NCI-H2227 (cell line): ENCODE results near the gene LILRB3.
A peak's percentile ranks its signal among the peaks of the same experiment; 100 is the strongest.
"Not testable (repeated sequence)": the region's sequence is repeated elsewhere in the genome, so short reads cannot be mapped to it uniquely, and the experiment has no call there.

Experiments
- DNase-seq: peaks from one replicate; lab custom pipeline; 2025; ENCODE audit not compliant: unreplicated experiment; lab: John Stamatoyannopoulos, UW

The LILRB3 gene

DNA sequence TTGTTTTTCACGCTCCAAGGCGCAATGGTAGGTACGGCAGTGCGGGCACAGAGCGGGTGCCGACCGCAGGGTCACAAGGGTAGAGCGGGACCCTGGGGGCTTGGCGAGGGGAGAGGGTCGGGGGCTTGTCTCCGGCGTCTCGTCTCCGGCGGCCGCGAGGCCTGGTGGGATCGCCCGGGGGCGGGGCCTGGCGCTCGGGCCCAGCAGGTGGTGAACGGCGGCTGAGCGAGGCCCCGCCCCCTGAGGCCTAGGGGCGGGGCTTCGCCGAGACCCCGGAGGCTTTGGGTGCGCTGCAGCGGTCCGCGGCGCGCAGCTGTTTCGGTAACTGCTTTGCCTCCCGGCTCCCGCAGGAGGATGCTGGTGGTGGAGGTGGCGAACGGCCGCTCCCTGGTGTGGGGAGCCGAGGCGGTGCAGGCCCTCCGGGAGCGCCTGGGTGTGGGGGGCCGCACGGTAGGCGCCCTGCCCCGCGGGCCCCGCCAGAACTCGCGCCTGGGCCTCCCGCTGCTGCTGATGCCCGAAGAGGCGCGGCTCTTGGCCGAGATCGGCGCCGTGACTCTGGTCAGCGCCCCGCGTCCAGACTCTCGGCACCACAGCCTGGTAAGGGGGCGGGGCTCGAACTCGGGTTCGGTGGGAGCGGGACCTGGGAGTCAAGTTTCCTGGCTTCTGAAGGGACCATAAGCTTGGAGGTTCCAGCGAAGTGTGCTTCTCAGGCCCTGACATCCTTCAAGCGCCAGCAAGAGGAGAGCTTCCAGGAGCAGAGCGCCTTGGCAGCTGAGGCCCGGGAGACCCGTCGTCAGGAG, 31.6 kb downstream of the LILRB3 start, which contains the start of gene TSEN34:
Gene TSEN34, plus strand, starts transcription at position 298 of the 800 bp plus-strand sequence. Its CDS starts 57 bp downstream, at position 355.
- peak; percentile 99 for DNase-seq

DNA sequence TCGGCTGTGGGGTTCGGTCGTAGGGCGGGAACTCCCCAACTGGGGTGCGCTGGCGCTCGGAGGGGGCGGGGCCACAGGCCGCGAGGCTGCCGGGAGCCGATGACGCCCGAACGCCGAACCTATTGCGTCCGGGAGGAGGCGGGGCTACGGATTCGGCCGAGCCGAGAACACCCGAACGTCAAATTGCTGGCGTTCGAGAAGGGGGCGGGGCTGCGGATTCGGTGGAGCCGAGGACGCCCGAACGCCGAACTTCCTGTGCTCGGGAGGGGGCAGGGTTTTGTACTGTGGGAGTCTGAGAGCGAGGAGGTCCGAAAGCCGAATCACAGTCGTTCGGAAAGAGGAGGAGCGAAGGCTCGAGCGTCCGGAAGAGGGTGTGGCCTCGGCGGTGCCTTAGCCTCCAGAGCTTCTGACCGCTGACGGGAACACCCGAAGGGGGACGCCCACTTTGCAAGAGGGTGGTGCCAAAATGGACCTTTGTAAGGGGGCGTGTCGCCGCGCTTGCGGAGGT, 32.2 kb downstream of the LILRB3 start:
- DNase-seq, result peak; percentile 100

DNA sequence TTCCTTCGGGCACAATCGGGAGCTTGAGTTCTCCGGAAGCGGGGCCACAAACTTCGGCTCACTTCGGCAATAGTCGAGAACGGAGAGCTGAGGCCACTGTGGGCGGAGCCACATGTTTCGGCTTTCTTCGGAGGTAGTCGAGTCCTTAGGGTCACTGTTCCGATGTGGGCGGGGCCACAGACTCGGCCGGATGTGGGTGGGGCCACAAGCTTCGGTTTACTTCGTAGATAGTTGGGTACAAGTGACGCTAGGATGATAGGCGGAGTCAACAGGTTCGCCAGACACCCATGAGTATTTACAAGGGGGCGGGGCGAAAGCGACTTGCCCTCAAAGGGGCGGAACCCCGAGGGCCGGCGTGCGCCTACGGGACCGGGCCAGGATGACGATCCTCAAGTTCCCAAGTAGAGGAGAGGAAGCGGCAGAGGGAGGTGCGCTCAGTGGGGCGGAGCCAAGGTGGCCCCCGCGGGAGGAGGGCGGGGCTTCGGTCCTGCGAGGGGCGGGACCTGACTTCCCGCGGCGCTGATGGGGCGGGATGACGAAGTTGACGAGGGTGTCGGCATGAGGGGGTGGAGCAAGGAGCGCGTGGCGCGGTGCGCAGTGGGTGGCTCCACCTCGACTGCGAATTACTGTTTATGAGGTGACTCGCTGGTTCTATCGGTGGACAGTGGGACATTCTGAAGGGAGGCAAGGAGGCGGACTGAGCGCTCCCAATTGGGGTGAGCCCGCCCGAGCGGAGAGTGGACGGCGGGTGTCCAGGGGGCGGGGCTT, 32.9 kb downstream of the LILRB3 start:
- peak; percentile 100 for DNase-seq

DNA sequence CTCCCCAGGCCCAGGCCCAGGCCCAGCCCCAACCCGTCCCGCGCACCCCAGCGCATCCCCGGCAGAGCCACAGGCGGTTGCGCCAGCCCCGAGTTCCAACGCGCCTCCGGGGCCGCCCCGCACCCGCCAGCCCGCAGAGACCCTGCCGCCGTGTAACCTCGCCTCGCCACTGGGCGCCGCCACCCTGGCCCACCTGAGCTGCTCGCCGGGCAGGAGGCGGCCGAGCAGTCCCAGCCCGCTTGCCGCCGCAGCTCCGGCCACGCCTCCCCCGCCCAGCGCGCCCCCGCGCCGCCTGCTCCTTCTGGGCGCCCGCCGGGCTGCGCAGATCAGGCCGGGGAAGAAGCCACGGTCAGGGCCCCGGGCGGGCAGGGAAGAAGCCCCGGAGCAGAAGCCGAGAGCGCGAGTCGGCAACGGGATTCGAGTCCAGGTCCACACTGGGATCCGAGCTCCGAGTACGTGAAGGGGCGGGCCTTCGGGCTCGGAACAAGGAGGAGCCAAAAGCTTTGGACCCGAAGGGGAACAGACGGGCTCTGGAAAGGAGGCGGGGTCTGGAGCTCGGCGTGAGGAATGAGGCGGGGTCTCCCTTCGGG, 33.6 kb downstream of the LILRB3 start, which contains the start of gene MBOAT7:
Gene MBOAT7, minus strand, starts transcription at position 436 of the 590 bp plus-strand sequence. CDS start 1,072 bp downstream, outside the sequence.
- DNase-seq, result no peak

DNA sequence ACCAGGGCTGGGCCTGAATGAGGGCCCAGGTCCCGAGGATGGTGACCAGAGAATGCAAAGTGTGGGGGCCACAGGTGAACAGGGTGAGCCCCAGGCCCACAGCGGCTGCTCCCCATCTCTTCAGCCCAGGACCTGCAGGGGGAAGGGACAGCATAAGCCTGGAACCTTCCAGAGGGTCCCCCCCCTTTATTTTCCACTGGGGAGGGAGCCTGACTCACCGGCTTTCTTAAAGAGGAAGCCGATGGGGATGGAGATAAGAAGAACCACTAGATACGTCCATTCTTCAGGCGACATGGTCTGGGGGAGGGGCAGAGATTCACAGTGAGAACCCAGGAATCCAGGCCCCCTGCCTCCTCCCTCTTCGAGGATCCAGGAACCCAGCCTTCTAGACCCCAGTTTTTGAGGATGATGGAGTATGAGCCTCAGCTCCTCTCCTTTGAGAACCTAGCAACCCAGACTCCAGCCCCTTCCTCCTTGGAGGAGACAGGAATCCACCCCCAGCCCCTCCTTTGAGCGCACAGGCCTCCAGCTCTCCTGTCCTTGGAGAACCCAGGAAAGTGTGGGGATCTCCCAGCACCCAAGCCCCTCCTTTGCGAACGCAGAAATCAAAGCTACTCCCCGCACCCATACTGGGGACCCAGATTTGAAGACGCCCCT, 34.5 kb downstream of the LILRB3 start:
- peak; percentile 79 for DNase-seq

DNA sequence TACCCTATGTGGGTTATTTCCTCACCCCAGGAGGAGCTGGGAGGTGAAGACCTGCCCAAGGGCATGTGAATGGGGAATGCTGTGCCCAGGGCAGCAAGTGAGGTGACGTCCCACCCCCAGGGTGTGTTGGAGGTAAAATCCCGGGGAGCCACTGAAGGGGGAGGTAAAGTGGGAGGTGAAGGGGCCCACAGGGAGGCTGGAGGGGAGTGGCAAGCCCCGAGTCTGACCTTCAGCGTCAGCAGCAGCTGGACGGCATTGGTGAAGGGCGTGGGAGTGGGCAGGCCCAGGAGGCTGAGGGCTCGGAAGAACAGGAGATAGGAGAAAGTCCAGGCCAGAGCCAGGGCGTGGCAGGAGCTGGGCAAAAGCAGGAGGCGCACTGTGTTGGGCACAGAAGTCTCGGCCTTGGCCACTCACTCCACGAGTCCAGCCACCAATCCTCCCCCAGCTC, 35.8 kb downstream of the LILRB3 start:
- DNase-seq, result no peak

DNA sequence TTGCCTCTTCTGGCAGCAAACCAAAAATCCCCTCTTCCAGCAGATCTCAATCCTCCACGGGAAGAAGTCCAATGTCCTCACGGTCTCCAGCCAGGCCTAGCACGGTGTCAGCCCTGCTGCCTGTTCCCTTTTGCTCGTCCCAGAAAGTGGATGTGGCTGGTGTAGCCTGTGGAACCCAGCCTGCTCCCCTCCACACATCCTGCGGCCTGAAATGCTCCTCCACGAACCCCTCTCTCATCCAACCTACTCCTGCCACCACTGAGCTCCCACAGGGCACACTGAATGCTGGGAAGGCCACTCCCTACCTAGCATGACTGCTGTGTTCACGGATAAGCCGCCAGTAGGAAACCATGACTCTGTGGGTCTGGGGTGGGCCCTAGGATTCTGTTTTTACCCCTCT, 36.5 kb downstream of the LILRB3 start:
- no peak for DNase-seq

DNA sequence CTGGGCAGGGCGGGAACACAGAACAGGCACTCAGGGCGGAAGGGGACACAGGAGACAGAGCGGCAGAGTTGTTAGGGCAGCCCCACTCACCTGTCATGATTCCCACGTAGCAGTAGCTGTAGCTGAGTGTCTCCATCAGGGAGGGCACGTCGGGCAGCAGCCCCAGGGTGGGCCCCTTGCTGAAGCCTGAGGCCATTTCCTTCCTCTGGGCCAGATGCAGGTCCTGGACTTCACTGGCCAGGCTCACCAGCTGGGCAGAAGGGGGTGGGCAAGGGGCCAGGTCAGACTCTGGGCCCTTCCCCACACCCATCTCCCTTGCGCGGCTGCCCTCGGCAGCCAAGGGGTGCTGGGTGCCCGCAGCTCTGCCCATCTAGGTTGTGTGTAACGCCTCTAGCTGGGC, 39.4 kb downstream of the LILRB3 start:
- no peak for DNase-seq

DNA sequence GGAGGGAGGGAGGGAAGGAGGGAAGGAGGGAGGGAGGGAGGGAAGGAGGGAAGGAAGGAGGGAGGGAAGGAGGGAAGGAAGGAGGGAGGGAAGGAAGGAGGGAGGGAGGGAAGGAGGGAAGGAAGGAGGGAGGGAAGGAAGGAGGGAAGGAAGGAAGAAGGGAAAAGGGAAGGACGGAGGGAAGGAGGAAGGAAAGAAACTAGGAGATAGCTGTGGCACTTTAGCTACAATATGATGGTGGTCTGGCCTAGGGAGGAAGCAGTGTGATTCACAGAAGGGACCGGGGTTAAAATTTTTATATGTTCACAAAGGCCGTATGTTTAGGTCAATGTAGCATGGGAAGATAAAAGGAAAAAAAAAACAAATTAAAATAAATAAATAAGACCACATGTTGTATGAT, 40.9 kb downstream of the LILRB3 start:
- DNase-seq, result not testable (repeated sequence)

DNA sequence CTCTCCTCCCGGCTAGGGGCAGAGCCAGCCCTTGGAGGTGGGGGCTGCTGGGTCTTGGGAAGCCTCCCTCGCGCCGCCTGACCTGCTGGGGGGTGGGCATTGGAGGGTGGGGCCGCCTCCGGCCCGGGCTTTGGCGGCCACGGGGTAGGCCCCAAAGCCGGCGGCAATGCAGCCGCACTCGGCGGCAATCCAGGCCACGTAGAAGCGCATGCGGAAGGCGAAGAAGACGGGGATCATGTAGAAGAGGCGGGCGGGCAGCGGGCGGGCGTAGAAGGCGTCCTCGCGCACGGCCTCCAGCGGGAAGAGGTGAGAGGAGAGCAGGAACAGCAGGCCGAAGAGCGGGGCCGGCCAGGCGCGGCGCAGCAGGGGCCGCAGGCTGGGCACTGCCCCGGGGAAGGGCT, 42.1 kb downstream of the LILRB3 start:
- peak; percentile 77 for DNase-seq

DNA sequence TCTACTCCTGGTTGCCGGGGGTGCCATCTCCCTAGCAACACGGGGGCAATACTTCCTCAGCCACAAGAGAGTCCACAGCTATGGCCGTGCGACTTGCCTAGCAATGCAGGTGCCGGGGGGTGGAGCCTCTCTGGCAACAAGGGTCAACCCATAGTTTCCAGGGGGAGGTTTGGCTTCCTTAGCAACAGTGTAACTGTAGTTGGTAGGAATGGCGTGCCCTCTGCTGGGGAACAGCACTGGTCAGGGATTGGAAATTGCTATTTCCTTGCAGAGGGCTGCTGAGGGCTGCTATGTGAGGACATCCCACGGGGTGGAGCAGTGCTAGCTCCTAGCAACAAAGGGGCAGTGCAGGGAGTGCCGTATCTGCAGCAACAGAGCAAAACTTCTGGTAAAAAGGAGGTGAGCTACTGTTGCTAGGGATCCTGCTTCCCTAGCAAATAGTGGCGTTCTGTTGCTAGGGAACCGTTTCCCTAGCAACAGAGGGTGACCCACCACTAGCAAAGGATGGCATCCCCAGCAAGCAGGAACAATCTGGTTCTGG, 42.8 kb downstream of the LILRB3 start:
- peak; percentile 100 for DNase-seq

DNA sequence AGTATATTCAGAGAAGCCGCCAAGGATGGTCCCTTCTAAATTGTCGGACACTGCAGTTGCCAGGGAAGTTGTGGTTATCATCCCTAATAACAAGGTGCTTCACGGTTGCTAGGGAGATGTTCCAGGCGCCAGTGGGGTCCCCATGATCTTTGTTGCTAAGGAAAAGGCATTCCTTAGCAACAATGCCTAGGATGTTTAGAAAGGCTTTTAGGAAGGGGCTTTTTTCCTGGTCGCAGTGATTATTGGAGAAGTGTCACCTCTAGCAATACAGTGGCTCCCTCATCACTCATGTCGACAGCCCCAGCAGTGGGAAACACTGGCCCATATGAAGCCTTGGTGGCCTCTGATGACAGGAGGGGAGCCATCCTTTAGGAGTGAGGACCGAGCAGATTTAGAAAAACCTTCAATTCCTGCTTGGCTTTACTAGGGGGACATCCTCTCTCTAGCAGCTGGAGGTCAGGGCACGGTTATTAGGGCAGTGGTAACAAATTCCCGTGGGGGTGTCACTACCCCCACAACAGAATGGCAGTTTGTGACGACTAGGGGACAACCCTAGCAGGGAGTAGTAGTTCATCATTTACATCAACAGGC, 43.5 kb downstream of the LILRB3 start:
- DNase-seq, result peak; percentile 82

DNA sequence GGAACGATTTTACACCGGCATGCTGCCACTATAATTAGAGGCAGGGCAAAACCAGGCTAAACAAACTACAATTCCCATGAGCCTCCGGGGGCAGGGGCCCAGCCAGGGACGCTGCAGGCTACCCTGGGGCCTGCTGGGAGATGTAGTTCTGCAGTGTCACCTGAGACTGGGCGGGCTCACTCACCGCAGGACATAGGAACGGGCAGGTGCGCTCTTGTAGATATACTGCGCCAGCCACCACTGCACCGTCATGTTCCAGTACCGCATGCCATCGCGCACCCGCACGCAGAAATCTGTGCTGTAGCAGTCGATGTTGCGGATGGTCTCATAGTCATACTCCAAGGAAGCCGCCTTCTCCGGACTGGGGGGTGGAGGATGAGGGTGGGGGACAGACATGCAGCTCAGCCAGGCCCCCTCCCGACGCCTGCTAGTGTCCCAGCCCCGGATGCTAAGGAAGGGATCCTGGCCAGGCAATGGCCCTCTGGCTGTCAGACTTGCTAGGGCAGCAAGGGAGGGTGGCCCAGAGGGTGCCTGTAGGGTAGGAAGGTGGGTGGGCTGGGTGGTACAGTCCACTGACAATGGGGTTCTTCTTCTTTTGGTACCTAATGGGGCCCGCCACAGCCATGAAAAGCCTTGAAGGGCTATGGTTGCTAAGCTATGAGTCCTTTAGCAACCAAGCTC, 44.1 kb downstream of the LILRB3 start:
- DNase-seq, result peak; percentile 85

DNA sequence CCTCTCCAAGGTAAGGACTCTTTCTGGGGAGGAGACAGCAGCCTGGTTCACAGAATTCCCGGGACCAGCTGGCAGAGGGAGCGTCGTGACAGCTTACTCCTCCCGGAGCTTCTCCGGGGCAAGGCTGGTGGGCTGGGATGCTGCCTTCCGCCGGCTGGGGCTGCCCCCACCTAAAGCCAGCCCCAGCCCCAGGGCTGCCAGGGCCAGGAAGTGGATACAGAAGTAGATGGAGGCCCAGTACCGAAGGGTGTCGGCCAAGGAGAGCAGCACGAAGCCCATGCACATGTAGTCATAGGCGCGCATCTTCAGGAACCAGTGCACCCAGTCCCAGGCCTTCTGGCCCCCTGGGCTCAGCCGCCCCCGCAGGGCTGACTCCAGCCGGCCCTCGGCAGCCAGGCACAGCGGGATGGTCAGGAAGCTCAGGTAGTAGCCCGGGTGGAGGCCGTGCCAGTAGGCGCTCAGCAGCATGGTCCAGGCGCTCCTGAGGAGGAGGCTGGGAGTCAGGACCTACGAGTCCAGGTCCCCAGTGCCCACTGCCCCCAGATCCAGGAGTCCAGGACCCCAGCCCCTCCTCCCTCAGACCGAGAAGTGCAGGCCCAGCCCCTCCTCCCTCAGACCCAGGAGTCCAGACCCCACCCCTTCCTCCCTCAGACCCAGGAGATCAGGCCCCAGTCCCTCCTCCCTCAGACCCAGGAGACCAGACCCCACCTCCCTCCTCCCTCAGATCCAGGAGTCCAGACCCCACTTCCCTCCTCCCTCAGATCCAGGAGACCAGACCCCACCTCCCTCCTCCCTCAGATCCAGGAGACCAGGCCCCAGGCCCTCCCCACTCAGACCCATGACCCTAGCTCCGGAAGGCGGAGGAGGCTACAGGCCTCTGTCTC, 48.6 kb downstream of the LILRB3 start:
- DNase-seq, result no peak

DNA sequence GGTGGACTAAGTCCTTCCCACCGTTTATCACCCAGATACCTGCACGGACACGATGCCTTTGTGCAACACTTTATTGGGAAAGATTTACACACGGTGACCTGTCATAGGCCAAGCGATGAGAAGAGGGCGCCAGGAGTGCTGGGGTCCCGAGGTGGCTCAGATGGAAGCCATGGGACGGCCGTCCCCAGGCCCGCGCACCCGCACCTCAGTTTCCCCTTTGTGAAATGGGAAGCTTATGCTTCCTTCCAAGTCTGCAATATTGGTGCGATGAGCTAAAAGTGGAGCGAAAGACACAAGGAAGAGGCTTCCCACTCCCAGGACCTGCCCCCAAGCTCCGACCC, 49.5 kb downstream of the LILRB3 start:
- DNase-seq, result no peak

DNA sequence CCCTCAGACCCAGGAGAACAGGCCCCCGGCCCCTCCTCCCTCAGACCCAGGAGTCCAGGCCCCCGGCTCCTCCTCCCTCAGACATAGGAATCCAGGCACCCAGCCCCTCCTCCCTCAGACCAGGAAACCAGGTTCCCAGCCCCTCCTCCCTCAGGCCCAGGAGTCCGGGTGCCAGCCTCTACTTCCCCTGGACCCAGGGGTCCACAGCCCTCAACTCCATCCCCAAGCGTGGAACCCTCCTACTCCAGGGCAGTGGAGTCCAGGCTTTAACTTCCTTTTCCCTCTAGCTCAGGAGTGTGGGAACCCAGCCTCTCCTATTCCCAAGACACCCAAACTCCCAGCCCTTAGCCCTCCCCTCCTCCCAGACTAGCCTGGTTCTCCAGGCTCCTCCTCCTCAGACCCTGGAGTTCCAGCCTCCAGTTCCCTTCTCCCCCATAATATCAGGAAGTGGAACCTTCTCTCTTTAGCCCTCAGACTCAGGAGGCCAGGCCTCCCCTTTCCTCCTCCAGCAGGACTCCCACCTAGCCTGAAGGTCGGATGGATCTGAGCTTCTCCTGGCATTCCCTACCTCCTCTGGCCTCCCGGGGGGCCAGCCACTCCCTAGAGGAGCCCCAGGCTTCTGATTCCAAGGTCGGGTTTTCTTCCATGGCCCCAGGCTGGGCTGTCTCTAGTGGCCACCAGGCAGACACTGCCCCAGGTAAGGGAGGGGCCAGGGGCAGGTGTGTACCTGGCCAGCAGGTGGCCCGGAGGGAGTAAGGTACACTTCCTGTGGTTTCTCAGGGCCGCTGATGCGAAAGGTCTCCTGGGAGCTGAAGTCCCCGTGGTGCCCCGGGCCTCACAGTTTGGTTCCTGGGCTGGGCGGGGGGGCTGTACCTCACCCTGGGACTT, 50.1 kb downstream of the LILRB3 start, which contains the start of gene TMC4:
Gene TMC4, minus strand, starts transcription at position 690 of the 888 bp plus-strand sequence. Its CDS starts 43 bp downstream, at position 647.
- no peak for DNase-seq

DNA sequence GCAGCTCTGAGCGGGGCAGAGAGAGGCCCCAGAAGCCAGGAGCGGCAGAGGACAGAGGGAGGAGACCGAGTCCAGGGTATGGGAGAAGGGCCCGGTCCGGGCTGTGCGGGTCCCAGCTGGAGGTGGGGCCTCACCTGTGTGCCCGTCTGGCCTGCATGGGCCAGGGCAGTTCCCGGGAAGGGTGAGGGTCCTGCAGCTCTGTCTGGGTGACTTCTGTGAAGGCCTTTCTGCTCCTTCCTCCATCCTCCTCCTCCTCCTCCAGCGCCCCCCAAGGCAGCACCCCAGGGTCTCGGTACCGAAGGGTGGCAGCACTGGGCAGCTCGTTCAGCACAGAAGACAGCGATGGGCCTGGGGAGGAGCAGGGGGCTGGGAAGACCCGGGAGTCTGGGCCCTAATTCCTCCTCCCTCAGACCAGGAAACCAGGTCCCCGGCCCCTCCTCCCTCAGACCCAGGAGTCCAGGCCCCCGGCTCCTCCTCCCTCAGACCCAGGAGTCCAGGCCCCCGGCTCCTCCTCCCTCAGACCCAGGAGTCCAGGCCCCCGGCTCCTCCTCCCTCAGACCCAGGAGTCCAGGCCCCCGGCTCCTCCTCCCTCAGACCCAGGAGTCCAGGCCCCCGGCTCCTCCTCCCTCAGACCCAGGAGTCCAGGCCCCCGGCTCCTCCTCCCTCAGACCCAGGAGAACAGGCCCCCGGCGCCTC, 50.9 kb downstream of the LILRB3 start:
- not testable (repeated sequence) for DNase-seq
